Embryonic facial prominence (tissue), 1 donor: ENCODE data around the gene SF1.

Experiments
- DNase-seq: peaks from one replicate; pipeline ENCODE4 v3.0.0-alpha.2; 2016; ENCODE audit errors: extremely low spot score

Gene SF1

DNA sequence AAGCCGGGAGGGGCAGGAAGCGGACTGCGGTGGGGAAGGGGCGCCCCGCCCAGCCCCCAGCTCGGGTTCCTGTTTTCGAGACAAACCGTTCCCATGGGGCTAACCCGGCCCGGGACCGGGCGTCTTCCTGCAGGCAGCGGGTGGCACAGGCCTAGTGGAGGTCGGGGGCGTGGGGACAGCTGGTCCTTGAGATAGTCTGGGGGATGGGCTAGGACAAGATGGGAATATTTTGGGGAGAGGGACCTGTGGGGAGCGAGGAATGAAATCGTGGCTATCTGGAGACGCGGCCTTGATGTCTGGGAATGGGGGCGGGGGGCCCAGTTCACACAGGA lies 33.2 kb downstream of the SF1 start:
- DNase-seq: no peak

- DNase-seq: no peak
These were observed 33.7 kb downstream of the SF1 start for GRCh38 chr11:64744544-64745188.

- no peak for DNase-seq
These were observed 34.5 kb downstream of the SF1 start, which contains the start of gene RASGRP2 for GRCh38 chr11:64743591-64744543. TSS of gene RASGRP2 (minus strand) at chr11:64744142. CDS start at chr11:64742866, 1,276 bp downstream.

GRCh38 chr11:64742889-64743590 lies 35.3 kb downstream of the SF1 start:
- DNase-seq: no peak

DNA sequence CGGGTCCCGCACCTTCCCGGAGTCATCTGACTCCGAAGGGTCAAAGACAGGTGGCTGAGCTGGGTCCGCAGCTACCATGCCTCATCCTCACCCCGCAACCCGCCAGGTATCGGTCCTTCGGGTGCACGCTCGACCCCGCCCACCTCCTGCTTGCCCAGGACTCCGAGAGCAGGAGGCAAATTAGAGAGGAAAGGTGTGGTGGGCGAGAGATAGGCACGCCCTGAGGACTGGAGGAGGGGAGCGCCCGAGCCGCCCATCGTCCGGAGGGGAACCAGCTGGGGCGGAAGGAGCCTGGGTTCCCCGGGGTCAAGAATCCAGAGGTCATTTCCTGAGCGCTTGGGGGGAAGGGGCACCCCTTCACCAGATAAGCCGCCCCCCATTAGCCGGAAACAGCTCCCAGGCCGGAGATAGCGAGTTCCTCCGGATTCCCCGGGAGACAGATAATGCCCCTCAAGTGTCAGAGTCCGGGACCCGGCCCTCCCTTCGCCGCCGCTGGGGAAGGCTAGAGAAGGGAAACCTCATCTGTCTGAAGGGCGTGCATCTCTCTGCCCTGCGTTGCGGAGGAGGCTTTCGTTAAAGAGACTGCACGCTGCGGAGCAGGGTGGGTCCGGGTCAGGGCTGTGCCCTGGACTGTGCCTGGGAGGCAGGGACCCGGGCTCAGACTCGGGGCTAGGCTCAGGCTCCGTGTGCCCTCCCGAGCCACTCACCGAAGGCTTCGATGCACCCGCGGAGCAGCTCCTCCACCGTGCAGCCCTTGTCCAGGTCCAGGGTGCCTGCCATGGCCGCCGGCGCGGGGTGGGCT lies 36.1 kb downstream of the SF1 start:
- no peak for DNase-seq

DNA sequence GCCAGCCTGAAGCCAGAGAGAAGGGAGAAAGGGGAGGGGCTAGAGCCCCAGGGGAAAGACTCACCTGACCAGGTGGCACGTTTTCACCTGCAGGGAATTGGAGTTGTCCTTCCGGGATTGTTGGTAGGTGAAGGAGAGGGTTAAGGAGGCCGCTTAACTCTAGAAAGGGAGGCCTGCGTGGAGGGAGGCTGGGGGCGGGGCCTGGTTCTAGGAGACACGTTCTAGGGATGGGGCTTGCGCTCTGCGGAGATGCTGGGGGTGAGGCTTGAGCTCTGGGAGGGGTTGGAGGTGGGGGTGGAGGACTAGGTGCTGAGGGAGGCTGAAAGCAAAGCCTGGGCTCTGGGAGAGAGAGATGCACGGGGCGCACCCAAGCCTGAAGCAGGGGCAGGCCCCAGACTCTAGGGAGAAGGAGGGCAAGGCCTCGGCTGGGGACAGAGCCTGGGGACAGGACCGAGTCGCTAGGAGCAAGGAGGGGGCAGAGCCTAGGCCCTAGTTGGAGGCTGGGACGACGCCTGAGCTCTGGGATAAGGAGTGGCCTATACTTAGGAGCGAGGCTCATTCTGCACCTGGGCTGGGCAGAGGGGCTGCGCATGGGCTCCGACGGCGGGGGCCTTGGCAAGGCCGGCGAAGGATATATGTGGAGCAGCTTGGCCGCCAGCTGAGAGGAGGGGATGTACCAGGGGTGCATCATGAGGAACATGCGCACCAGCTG lies 36.8 kb downstream of the SF1 start:
- DNase-seq: no peak

GRCh38 chr11:64739871-64740270 lies 38.5 kb downstream of the SF1 start:
- DNase-seq: no peak

DNA sequence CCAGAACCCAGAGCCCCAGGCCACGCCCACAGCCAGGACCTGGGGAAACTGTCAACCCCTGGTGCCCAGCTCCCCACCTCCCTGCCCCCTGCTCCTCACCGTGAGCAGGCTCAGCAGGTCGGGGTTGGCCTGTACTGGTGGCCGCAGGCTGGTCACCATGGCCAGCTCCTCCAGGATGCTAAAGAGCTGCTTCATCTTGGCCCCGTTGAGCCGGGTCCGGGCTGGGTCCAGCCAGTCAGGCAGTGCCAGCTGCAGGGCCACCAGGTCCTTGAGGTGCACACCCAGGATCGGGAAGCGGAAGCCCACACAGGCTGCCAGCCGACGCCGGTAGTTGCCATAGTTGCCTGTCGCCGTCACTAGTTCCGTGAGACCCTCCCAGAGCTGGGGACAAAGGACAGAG lies 41.7 kb downstream of the SF1 start:
- DNase-seq: no peak

GRCh38 chr11:64735725-64736259 lies 42.5 kb downstream of the SF1 start:
- no peak for DNase-seq

DNA sequence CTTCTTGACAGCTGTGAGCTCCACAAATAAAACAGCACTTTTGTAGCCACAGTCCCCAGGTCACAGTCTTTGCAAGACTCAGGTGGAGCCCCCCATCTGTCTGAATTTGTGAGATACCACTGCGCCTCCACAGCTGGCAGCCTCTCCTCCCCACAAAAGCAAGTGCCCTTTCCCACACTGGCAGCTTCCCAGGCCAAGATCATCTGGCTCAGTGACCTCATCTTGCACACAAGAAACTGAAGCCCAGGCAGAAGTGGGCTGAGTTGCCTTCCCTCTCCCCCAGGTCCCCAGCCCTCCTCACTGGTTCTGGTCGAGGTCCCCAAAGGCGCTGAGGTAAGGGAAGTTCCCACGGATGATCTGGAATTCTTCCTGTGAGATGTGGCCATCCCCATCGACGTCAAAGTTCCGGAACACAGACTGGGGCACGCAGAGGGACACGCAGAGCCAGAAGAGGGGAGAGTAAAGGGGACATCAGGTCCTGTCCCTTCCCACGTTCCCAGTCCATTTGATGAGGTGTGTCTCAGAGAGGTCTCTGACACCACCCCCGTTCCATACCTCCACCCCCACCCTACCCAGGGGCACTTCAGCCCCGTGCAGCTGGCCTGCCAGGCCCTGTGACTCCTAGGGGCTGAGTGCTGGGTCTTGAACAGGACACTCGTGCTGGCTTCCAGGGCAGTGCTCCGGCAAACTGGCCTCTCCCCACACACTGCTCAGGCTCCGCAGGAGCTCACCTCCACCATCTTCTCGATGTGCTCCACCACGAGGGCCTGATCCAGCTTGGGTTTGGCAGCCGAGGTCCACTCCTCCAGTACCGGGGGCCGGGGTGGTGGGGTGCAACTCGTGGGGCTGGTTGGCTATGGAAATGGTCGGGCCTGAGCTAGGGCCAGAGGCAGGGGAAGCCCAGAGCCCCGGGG lies 43.3 kb downstream of the SF1 start:
- DNase-seq: no peak

- DNase-seq: no peak
These were observed 46.7 kb downstream of the SF1 start for GRCh38 chr11:64731601-64732000.

- DNase-seq: no peak
These were observed 48.4 kb downstream of the SF1 start for GRCh38 chr11:64729851-64730382.

DNA sequence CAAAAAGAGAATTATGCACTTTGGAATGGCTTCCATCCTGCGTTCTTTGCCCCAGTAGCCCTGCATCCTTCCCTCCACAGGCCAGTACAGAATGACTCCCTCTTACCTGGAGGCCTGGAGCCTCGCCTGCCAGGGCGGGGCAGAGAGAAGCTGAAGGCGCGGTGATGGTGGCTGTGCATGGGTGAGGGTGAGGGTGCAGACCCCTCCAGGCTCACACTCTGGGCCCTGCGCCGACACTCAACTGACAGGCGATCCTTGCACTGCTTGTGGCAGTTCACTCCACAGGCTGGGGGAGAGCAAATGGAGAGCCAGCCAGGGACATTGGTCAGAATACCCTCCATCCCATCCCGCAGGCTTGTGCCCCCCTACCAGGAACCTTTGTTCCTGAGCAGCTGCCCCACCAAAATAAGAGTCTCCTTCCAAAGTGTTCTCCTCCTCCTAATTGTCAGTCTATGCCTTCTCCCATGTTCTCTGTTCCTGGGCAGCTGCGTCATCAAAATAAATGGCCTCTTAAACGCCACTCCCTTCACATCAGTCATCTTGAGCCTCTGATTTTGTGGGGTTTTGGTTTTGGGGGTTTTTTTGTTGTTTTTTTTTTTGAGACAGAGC lies 49.5 kb downstream of the SF1 start:
- no peak for DNase-seq

DNA sequence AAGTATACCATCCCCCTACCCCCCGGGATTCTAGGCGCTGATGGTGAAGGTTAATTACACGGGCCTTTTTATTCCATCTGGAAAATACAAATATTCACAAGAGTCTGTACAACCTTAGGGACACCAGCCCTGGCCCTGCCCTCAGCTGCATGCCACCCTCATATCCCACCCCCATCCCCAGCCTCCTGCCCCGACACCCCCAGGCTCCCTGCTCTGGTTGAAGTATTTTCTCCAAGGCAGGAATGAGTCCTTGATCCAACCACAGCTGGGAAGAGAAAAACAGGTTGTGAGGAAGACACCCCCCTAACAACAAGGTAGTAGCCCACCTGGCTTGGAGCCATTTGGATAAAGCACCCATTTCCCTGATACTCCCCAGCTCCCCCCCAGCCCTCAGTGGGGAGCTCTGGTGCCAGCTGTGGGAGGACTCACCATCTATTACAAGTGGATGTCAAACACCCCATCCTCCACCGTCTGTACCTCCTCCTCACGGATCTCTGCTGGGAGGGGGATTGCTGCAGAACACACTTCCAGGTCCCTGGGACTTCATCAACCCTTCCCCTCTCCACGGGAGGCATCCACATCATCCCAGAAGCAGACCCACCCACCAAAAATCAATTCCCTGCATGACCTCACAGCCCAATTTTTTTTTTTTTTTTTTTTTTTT lies 51.3 kb downstream of the SF1 start:
- DNase-seq: no peak

GRCh38 chr11:64726211-64726641 lies 52.1 kb downstream of the SF1 start:
- DNase-seq: no peak

- no peak for DNase-seq
These were observed 53.3 kb downstream of the SF1 start for GRCh38 chr11:64724863-64725532.

- no peak for DNase-seq
These were observed 54.2 kb downstream of the SF1 start for GRCh38 chr11:64723907-64724862.
